PC-9 (cell line): Measurements from ENCODE around the gene PDE3A.

Experiments used
- CTCF ChIP-seq: fragments of 200-600 bp; sonication (generic); conservative IDR thresholded peaks from 2 replicates; pipeline ENCODE4 v1.6.1; 2017; ENCODE audit warnings: mixed run types, antibody characterized with exemption, mild to moderate bottlenecking, moderate library complexity
- EZH2 ChIP-seq: fragments of 200-600 bp; sonication (generic); IDR thresholded peaks from 2 replicates; pipeline ENCODE4 v1.8.0; 2017; ENCODE audit warnings: antibody characterized with exemption, low read depth

DNA sequence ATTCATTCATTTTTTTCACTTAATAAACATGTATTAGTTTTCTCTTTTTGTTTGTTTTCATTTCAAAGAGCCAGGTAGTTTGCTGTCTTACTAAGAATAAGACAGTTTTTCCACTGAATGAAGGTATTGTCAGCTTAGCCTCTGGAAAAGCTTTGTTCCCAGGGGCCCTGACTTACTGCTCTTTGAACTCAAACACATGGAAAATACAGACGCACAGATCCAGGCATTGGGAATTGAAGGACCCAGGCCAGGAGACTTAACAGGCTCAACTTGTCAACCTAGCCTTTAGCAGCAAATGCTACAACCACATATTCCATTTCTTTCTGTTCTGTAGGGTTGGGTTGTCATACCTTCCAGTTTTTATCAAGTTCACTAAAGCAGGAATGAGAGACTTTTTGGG lies 288.3 kb downstream of the PDE3A start:
- TF ChIP-seq CTCF (no peak), EZH2 (no peak)
